ENCODE data around the gene CST2. TPM values are rescaled to one million over a fixed set of nuclear protein-coding genes. Genes with fewer than 3 reads are reported as not detected.

Gene CST2
- polyA plus RNA-seq, 2 of the 4 experiments (the other 2 are of a cell fraction) = not detected

DNA sequence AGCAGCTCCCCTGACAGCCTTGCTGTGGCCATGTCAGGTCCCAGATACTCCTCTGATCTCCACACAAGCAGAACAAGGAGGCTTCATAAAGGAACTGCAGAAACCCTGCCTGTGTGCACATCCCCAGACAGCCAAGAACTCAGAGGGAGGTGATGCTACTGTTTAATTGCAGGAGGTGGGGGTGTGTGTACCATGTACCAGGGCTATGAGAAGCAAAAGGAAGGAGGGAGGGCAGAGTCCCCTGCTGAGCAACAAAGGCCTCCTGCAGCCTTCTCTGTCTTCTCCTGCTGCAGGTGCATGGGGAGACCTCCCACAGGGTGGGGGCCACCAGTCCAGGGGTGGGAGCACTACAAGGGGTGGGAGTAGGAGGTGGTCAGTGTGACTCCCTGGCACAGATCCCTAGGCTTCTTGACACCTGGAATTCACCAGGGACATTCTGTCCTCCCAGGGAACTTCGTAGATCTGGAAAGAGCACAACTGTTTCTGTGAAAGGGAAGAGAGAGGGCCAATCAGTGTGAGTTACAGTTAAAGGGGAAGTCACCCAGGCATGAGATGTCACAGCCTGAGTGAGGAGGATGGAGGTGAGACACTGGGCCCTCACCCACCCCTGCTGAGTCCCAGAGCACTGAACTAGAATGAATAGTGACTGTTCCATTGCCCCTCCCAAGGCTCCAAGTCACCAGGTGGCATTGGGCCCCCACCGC, 2.8 kb downstream of the CST2 start:
- ChIA-PET CTCF (no interaction called here), POLR2A (no interaction called here)
- H3K4me3 ChIP-seq = no peak overlapping the region
- FAIRE-seq = no peak
- no peak for DNase-seq (ENCODE audit: low read depth in 1 of 2, low spot score in 1 of 2)
- no peak overlapping the region for H3K4me2 ChIP-seq
- no peaks in the 10 kb centered on the region for H3K9me3 ChIP-seq
- no peak overlapping the region for H3K27ac ChIP-seq
- ATAC-seq = no peak
- H3K4me1 ChIP-seq = no peaks in the 10 kb centered on the region
- 73% methylated on average over 2 of the region's 2 CpGs for WGBS (ENCODE audit: missing lambda C conversion rate)
- TF ChIP-seq RFX5 (IDR thresholded peaks at IDR 0.05) (no peak), ATOH8 (CRISPR knock-in tag; IDR thresholded peaks at IDR 0.05; ENCODE audit: low read depth) (no peak), POLR2AphosphoS2 (conservative IDR thresholded peaks at IDR 0.05; ENCODE audit: low read length) (no peak), JUNB (IDR thresholded peaks at IDR 0.05) (no peak), NR3C1 (IDR thresholded peaks at IDR 0.05) (no peak), NFE2L2 (conservative IDR thresholded peaks at IDR 0.05; ENCODE audit: low read length) (no peak)

DNA sequence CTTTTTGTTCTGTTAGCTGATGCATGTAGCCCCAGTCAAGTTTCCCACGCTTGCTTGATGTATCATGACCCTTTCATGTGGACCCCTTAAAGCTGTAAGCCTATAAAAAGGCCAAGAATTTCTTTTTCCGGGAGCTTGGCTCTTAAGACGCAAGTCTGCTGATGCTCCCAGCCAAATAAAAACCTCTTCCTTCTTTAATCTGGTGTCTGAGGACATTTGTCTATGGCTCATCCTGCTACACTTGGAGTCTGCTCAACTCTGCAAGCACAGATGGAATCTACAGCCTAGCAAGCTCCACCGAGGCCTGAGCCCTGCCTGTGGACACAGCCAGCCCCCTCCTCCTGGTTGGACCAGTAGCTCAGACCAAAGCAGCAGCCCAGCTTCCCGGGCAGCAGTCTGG, 3.4 kb downstream of the CST2 start:
- FAIRE-seq = no peak
- TF ChIP-seq HOXB13 (CRISPR knock-in tag; IDR thresholded peaks at IDR 0.05; ENCODE audit: low read depth) (no peak), MAX (IDR thresholded peaks at IDR 0.05) (no peak), FOSL2 (IDR thresholded peaks at IDR 0.05) (no peak), FOSL2 (CRISPR knock-in tag; IDR thresholded peaks at IDR 0.05) (no peak), PHF8 (IDR thresholded peaks at IDR 0.05; ENCODE audit: borderline replicate concordance, low read depth) (no peak), NR3C1 (IDR thresholded peaks at IDR 0.05) (no peak), TP53 (CRISPR knock-in tag; IDR thresholded peaks at IDR 0.05) (no peak), CBX8 (IDR thresholded peaks at IDR 0.05) (no peak), HEYL (CRISPR knock-in tag; IDR thresholded peaks at IDR 0.05) (no peak), RAD21 (conservative IDR thresholded peaks at IDR 0.05 in 1 of 2, IDR thresholded peaks at IDR 0.05 in 1 of 2) (no peak), RCOR1 (IDR thresholded peaks at IDR 0.05; ENCODE audit: low read depth, low read length) (no peak), JUN (IDR thresholded peaks at IDR 0.05) (no peak), ZC3H11A (IDR thresholded peaks at IDR 0.05) (no peak), HDAC2 (IDR thresholded peaks at IDR 0.05) (no peak), CTCF (IDR thresholded peaks at IDR 0.05) (no peak)
- TF ChIP-seq, protein P1, sequence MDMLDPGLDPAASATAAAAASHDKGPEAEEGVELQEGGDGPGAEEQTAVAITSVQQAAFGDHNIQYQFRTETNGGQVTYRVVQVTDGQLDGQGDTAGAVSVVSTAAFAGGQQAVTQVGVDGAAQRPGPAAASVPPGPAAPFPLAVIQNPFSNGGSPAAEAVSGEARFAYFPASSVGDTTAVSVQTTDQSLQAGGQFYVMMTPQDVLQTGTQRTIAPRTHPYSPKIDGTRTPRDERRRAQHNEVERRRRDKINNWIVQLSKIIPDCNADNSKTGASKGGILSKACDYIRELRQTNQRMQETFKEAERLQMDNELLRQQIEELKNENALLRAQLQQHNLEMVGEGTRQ (IDR thresholded peaks at IDR 0.05) = no peak
- TF ChIP-seq, protein P2, sequence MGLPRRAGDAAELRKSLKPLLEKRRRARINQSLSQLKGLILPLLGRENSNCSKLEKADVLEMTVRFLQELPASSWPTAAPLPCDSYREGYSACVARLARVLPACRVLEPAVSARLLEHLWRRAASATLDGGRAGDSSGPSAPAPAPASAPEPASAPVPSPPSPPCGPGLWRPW (IDR thresholded peaks at IDR 0.05) = no peak
- TF ChIP-seq, protein P3, sequence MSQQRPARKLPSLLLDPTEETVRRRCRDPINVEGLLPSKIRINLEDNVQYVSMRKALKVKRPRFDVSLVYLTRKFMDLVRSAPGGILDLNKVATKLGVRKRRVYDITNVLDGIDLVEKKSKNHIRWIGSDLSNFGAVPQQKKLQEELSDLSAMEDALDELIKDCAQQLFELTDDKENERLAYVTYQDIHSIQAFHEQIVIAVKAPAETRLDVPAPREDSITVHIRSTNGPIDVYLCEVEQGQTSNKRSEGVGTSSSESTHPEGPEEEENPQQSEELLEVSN (IDR thresholded peaks at IDR 0.05; ENCODE audit: borderline replicate concordance, low read depth) = no peak
- POLR2A ChIA-PET = no interaction called here
- Histone ChIP-seq H3K4me1 (no peaks in the 10 kb centered on the region), H3K4me2 (no peak overlapping the region), H3K27ac (no peak overlapping the region), H3K9me3 (no peaks in the 10 kb centered on the region), H3K4me3 (no peak overlapping the region)
- 49% methylated on average over 5 of the region's 5 CpGs for WGBS (ENCODE audit: missing lambda C conversion rate)
- no peak for DNase-seq (ENCODE audit: low read depth in 1 of 2, low spot score in 1 of 2)
- CTCF ChIA-PET = no interaction called here
- no peak for ATAC-seq

All from A549 (cell line).